GM12878 (cell line): ENCODE data around the gene GARIN5B. TPM values are rescaled to one million over a fixed set of nuclear protein-coding genes. Genes with fewer than 3 reads are reported as not detected.
A peak's percentile ranks its signal among the peaks of the same experiment; 100 is the strongest.
"Not testable (repeated sequence)": the region's sequence is repeated elsewhere in the genome, so short reads cannot be mapped to it uniquely, and the experiment has no call there.

Source experiments
- ATAC-seq: fragments of 200-7000 bp; cut with Tn5 transposase; 3 replicates; pipeline ENCODE4 v1.9.1; 2020; ENCODE audit warnings: mild to moderate bottlenecking, moderate library complexity
- BruUV-seq: library from RNA; stranded (reverse); fragments of 400-500 nt; replicated peaks from 2 replicates; lab custom pipeline; 2021; lab: Mats Ljungman, UMichigan
- CTCF ChIA-PET: fragments of 300-600 bp; sonication (Branson Sonifier 250); formaldehyde crosslinking; extraction: SDS; loops from one replicate; lab custom pipeline; 2021; ENCODE audit warnings: inconsistent platforms; lab: Yijun Ruan, JAX
- POLR2A ChIA-PET: fragments of 350-600 bp; formaldehyde crosslinking; extraction: SDS; loops from one replicate; lab custom pipeline; 2021; ENCODE audit warnings: inconsistent platforms; lab: Charles Lee
- RAD21 ChIA-PET: fragments of 300-600 bp; sonication (Branson Sonifier 250); formaldehyde crosslinking; loops from one replicate; lab custom pipeline; 2023; ENCODE audit warnings: antibody characterized with exemption; ENCODE audit not compliant: unreplicated experiment; lab: Charles Lee
- SMC1A ChIA-PET: fragments of 300-600 bp; sonication (Branson Sonifier 250); formaldehyde crosslinking; loops from one replicate; lab custom pipeline; 2023; ENCODE audit not compliant: unreplicated experiment, uncharacterized antibody; lab: Charles Lee
- DNase-seq: peaks from one replicate; pipeline ENCODE4 v3.0.0-alpha.2; 2011; ENCODE audit warnings: low read depth, low spot score
- FAIRE-seq: peaks from 3 replicates; lab custom pipeline; 2011; peaks lifted over from hg19 to GRCh38; lab: Jason Lieb, UNC
- H2AFZ ChIP-seq: 2 replicates; pipeline ENCODE4 v1.6.0; 2011; ENCODE audit warnings: low read depth, low read length, control low read depth; ENCODE audit not compliant: control insufficient read depth
- H3K27ac ChIP-seq: 2 replicates; pipeline ENCODE4 v1.5.1; 2011; ENCODE audit warnings: control low read depth; ENCODE audit not compliant: control insufficient read depth, insufficient read depth
- H3K27me3 ChIP-seq, 2 experiments: replicated peaks in 1 of 2; 2 replicates each; pipeline versions ENCODE4 v1.6.0 to v1.6.1; 2011; ENCODE audit warnings: low read length in 1 of 2; ENCODE audit not compliant: control insufficient read depth in 2 of 2, insufficient read depth in 2 of 2
- H3K36me3 ChIP-seq, 2 experiments: 2 replicates each; pipeline ENCODE4 v1.5.1; 2011; ENCODE audit warnings: low read length in 1 of 2; ENCODE audit not compliant: control insufficient read depth in 2 of 2, insufficient read depth in 2 of 2
- H3K4me1 ChIP-seq: 2 replicates; pipeline ENCODE4 v1.6.1; 2011; ENCODE audit warnings: mild to moderate bottlenecking, low read length, moderate library complexity, mixed read lengths; ENCODE audit not compliant: control insufficient read depth, insufficient read depth
- H3K4me2 ChIP-seq: 2 replicates; pipeline ENCODE4 v1.6.0; 2011; ENCODE audit warnings: control low read depth; ENCODE audit not compliant: control insufficient read depth, insufficient read depth
- H3K4me3 ChIP-seq: fragments of 200-600 bp; sonication (generic); 2 replicates; pipeline ENCODE4 v1.5.1; 2016
- H3K79me2 ChIP-seq: 2 replicates; pipeline ENCODE4 v1.6.0; 2011; ENCODE audit warnings: low read length; ENCODE audit not compliant: control insufficient read depth, insufficient read depth
- H3K9ac ChIP-seq: 2 replicates; pipeline ENCODE4 v1.8.0; 2011; ENCODE audit warnings: low read length, control low read depth, mixed read lengths; ENCODE audit not compliant: control insufficient read depth, insufficient read depth
- H3K9me3 ChIP-seq: replicated peaks from 3 replicates; pipeline ENCODE4 v1.5.1; 2011; ENCODE audit warnings: mild to moderate bottlenecking, low read length; ENCODE audit not compliant: control insufficient read depth, insufficient read depth
- H4K20me1 ChIP-seq: 2 replicates; pipeline ENCODE4 v1.6.0; 2011; ENCODE audit not compliant: control insufficient read depth, insufficient read depth
- KDM1A ChIP-seq: fragments of 200-600 bp; sonication (generic); IDR thresholded peaks from 2 replicates; pipeline ENCODE4 v1.6.1; 2016; ENCODE audit warnings: borderline replicate concordance
- POLR2A ChIP-seq: IDR thresholded peaks from 2 replicates; pipeline ENCODE4 v1.6.1; 2011; ENCODE audit warnings: low read depth, mild to moderate bottlenecking, low read length
- WGBS: methylation state at CpG from one replicate; pipeline ENCODE4 v1.1.6; 2016; ENCODE audit warnings: low lambda C conversion rate; ENCODE audit not compliant: insufficient replicate concordance, insufficient coverage; ENCODE audit errors: missing lambda C conversion rate; 5-methylcytosine and 5-hydroxymethylcytosine counted together
- in situ Hi-C: fragments of 300-500 bp; cut with MboI; formaldehyde crosslinking; loops from 9 replicates; pipeline ENCODE4 v1.14.3; 2018; ENCODE audit warnings: mixed read lengths
- intact Hi-C: fragments of 100-400 bp; cut with micrococcal nuclease; formaldehyde crosslinking; loops from one replicate; pipeline ENCODE4 v1.14.2; 2022; ENCODE audit not compliant: unreplicated experiment
- polyA plus RNA-seq, 11 experiments: library from polyadenylated mRNA; depleted of rRNA in 4 of 11; unstranded in 6 of 11; stranded (reverse) in 5 of 11; fragments of >200 nt; fragmentation: Nextera tagmentation in 4 of 11; fragmentation: Illumina TruSeq in 1 of 11; extraction: Ambion mirVana in 4 of 11; extraction: Trizol in 1 of 11; gene quantifications; 1 replicate in 1 of 11; 2 replicates in 10 of 11; pipeline versions ENCODE4 v1.2.1 to v1.2.3, GENCODE V29; 2011 to 2016; ENCODE audit warnings: inconsistent platforms in 2 of 11, missing spikeins in 2 of 11, low read depth in 1 of 11
- total RNA-seq, 4 experiments: library from RNA; depleted of rRNA in 3 of 4; stranded (reverse); fragments of >200 nt in 3 of 4; fragmentation: Illumina TruSeq in 1 of 4; extraction: Trizol in 1 of 4; gene quantifications; 2 replicates each; pipeline versions ENCODE4 v1.2.1 to v1.2.3, GENCODE V29; 2013 to 2021

The GARIN5B gene
- total and polyA plus RNA-seq, 10 of the 15 experiments (the other 5 are each of a cell fraction or from before 2014, with no cell fraction given): not detected

DNA sequence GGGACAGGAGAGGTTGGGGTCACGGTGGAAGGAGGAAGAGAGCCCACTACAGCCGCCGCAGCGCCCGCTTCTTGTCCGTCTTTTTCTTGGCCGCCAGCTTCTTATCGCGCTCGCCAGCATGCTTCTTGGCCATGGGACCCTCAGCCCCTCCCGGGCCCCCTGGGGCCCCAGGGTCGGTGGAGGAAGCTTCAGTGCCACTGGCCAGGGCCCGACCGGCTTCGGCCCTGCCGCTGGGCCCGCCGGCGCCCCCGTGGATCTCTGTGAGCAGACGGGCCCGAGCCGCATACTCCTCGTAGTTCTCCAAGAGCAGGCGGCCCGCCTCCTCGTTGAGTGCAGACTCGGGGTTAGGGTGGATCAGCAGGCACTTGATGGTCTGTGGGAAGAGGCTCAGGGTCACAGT lies 38.3 kb upstream of the GARIN5B start:
- DNase-seq, H3K4me2 ChIP-seq, H3K9ac ChIP-seq, POLR2A ChIA-PET, H3K27ac ChIP-seq, H4K20me1 ChIP-seq, SMC1A ChIA-PET, H3K4me3 ChIP-seq, in situ Hi-C loops, CTCF ChIA-PET, FAIRE-seq, ATAC-seq, BruUV-seq, H3K27me3 ChIP-seq, intact Hi-C loops, RAD21 ChIA-PET, H3K9me3 ChIP-seq, H2AFZ ChIP-seq: not testable (repeated sequence)
- Histone ChIP-seq H3K4me1 (peaks cover 22% of the 10 kb centered on the region), H3K79me2 (peaks cover 29% of the 10 kb centered on the region), H3K36me3 (peaks cover 17 to 26% of the 10 kb centered on the region in 2 experiments; a peak in 3 of 4 replicates)
- 90% methylated on average over 16 of the region's 28 CpGs for WGBS

DNA sequence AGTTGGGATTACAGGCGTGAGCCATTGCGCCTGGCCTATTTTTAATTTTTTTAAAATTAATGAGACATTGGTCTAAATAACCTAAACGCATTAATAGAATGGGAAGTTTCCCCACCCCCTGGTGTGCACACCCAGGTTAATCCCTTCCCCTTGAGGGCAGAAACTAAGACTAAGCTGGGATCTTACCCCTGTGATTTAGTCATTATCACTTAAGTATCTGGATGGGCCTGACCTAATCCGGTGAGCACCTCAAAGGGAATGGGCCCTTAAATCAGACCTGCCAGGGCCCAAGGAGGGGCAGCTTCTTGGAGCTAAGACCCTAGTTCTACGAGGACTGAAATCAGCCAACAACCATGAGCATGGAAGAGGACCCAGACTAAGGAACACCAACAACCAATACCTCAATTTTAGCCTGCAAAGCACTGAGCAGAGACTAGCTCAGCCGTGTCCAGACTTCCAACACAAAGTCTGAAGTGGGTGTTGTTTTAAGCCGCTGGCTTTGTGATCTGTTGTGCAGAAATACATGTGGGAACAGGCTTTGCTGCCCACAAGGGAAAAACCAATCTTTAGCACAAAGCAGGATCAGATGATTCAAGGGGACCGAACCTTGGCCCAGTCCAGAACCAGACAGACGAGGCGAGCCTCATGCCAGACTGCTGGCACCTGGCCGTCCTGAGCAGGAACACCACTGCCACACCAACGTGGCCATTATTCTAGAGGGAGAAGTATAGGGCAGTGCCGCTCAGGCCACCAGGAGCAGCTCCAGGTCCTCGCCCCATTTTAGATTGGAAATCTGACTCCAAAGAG lies 37.4 kb upstream of the GARIN5B start:
- peaks cover 20% of the 10 kb centered on the region for H3K79me2 ChIP-seq
- DNase-seq (no peak), ATAC-seq (no peak), FAIRE-seq (no peak)
- no peaks in the 10 kb centered on the region for H3K9me3 ChIP-seq
- intact Hi-C loops (no loop called here), in situ Hi-C loops (no loop called here)
- H3K4me3 ChIP-seq: no peak overlapping the region
- peaks cover 3% of the 10 kb centered on the region for H4K20me1 ChIP-seq
- H3K4me1 ChIP-seq: peaks cover 15% of the 10 kb centered on the region
- TF ChIP-seq POLR2A (peak; percentile 21), KDM1A (no peak)
- ChIA-PET SMC1A (interaction anchor here (1.3 to 2.1 kb wide), 2 partner anchors 9 to 10 kb away, joined by 3 to 5 read pairs; no protein-coding TSS in a partner anchor), RAD21 (interaction anchor here (1.1 kb wide), 1 partner anchor 99 kb away, joined by 3 read pairs; no protein-coding TSS in a partner anchor), POLR2A (interaction anchor here (1.2 kb wide), 1 partner anchor 16 kb away, joined by 3 read pairs; no protein-coding TSS in a partner anchor), CTCF (no interaction called here)
- no peak overlapping the region for H3K9ac ChIP-seq
- 82% methylated on average over 14 of the region's 14 CpGs for WGBS
- H3K36me3 ChIP-seq: peaks cover 17 to 22% of the 10 kb centered on the region in 2 experiments; a peak in 3 of 4 replicates
- no peak overlapping the region for H2AFZ ChIP-seq
- H3K4me2 ChIP-seq: no peak overlapping the region
- H3K27ac ChIP-seq: no peak overlapping the region
- no TSS peak for BruUV-seq
- H3K27me3 ChIP-seq: no peaks in the 10 kb centered on the region
